UCSD-AML1 (cell line): ENCODE results near the gene PLXNA1.
A peak's percentile ranks its signal among the peaks of the same experiment; 100 is the strongest.

ENCODE experiments used
- DNase-seq: peaks from one replicate; lab custom pipeline; 2025; ENCODE audit not compliant: unreplicated experiment; lab: John Stamatoyannopoulos, UW

The PLXNA1 gene

GRCh38 chr3:126982471-126983175, at the start of gene PLXNA1:
Gene PLXNA1, plus strand, starts transcription at chr3:126983115. Its CDS starts 5,479 bp downstream, at chr3:126988594.
- peak; percentile 83 for DNase-seq

- no peak for DNase-seq
These were observed 48.8 kb upstream of the PLXNA1 start for GRCh38 chr3:126934031-126934531.

- DNase-seq: no peak
These were observed 47.9 kb upstream of the PLXNA1 start for GRCh38 chr3:126934991-126935390.

GRCh38 chr3:126935756-126936509, 47.0 kb upstream of the PLXNA1 start:
- DNase-seq: no peak

- no peak for DNase-seq
These were observed 46.0 kb upstream of the PLXNA1 start for GRCh38 chr3:126936853-126937425.

GRCh38 chr3:126937533-126937932, 45.4 kb upstream of the PLXNA1 start:
- DNase-seq: no peak

- no peak for DNase-seq
These were observed 44.9 kb upstream of the PLXNA1 start for GRCh38 chr3:126937973-126938372.

- no peak for DNase-seq
These were observed 44.2 kb upstream of the PLXNA1 start for GRCh38 chr3:126938520-126939337.

- DNase-seq: no peak
These were observed 43.6 kb upstream of the PLXNA1 start for GRCh38 chr3:126939338-126939718.

- no peak for DNase-seq
These were observed 43.2 kb upstream of the PLXNA1 start for GRCh38 chr3:126939733-126940132.

GRCh38 chr3:126941721-126942270, 41.1 kb upstream of the PLXNA1 start:
- DNase-seq: no peak

GRCh38 chr3:126944089-126944965, 38.6 kb upstream of the PLXNA1 start:
- no peak for DNase-seq

GRCh38 chr3:126945171-126945721, 37.7 kb upstream of the PLXNA1 start:
- DNase-seq: no peak

- no peak for DNase-seq
These were observed 37.0 kb upstream of the PLXNA1 start for GRCh38 chr3:126945891-126946290.

- DNase-seq: no peak
These were observed 36.5 kb upstream of the PLXNA1 start for GRCh38 chr3:126946405-126946804.

GRCh38 chr3:126947429-126947828, 35.5 kb upstream of the PLXNA1 start:
- peak; percentile 55 for DNase-seq

- no peak for DNase-seq
These were observed 33.9 kb upstream of the PLXNA1 start for GRCh38 chr3:126948980-126949535.

GRCh38 chr3:126951561-126951960, 31.4 kb upstream of the PLXNA1 start:
- DNase-seq: no peak
